ENCODE data around the gene WDR74. TPM values are rescaled to one million over a fixed set of nuclear protein-coding genes. Genes with fewer than 3 reads are reported as not detected.
"Not testable (repeated sequence)": the region's sequence is repeated elsewhere in the genome, so short reads cannot be mapped to it uniquely, and the experiment has no call there.

Gene WDR74
- total and polyA plus RNA-seq, 9 donors, result 25.1 to 70.6 (median 53.3) TPM

DNA sequence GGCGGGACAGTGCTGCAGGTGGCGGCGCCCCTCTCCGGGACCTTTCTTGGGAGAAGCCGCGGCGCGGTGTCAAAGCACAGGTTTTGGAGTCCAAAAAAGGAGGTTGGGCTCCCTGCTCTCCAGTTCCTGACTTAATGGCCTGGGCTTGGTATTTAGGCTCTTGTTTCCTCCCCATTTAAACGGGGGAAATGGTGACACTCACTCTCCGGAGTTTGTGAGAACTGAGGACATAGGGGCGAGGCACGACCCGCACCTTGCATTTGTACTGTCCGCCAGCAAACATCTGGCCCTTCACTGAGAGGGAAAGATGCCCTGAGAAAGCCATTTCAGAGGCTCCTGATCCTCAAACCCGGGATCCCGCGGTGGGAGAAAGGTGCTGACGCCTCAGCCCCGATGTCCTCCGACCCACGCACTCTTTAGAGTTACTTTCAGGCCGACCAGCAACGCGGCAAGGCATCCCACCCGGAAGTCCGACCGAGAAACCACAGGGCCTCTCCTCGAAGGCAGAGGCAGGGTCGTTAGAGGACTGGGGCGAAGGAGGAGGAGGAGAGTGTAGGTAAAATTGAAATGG, 2.9 kb upstream of the WDR74 start:
- Histone ChIP-seq H3K9me3 (no peaks in the 10 kb centered on the region), H3K4me3 (peak overlapping the region; percentile 48), H3K27ac (peak overlapping the region; percentile 95 to 98), H3K27me3 (no peaks in the 10 kb centered on the region), H3K36me3 (no peaks in the 10 kb centered on the region), H3K4me1 (ENCODE audit: insufficient read depth) (no peaks in the 10 kb centered on the region)
- DNase-seq, result peak; percentile 44 to 83 (median 65)
- TF ChIP-seq, protein P1, sequence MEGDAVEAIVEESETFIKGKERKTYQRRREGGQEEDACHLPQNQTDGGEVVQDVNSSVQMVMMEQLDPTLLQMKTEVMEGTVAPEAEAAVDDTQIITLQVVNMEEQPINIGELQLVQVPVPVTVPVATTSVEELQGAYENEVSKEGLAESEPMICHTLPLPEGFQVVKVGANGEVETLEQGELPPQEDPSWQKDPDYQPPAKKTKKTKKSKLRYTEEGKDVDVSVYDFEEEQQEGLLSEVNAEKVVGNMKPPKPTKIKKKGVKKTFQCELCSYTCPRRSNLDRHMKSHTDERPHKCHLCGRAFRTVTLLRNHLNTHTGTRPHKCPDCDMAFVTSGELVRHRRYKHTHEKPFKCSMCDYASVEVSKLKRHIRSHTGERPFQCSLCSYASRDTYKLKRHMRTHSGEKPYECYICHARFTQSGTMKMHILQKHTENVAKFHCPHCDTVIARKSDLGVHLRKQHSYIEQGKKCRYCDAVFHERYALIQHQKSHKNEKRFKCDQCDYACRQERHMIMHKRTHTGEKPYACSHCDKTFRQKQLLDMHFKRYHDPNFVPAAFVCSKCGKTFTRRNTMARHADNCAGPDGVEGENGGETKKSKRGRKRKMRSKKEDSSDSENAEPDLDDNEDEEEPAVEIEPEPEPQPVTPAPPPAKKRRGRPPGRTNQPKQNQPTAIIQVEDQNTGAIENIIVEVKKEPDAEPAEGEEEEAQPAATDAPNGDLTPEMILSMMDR (IDR thresholded peaks at IDR 0.05), result no peak
- TF ChIP-seq POLR2A (IDR thresholded peaks at IDR 0.05) (no peak), EP300 (IDR thresholded peaks at IDR 0.05) (no peak)
- intact Hi-C loops (cut with DNase I), result loop anchor here in 1 of 4 donors (5.0 kb wide), 1 partner anchor 115 kb away; the partner anchor contains the start of genes HNRNPUL2 and TTC9C
- 7% methylated on average over 30 of the region's 30 CpGs for WGBS, 3 donors

DNA sequence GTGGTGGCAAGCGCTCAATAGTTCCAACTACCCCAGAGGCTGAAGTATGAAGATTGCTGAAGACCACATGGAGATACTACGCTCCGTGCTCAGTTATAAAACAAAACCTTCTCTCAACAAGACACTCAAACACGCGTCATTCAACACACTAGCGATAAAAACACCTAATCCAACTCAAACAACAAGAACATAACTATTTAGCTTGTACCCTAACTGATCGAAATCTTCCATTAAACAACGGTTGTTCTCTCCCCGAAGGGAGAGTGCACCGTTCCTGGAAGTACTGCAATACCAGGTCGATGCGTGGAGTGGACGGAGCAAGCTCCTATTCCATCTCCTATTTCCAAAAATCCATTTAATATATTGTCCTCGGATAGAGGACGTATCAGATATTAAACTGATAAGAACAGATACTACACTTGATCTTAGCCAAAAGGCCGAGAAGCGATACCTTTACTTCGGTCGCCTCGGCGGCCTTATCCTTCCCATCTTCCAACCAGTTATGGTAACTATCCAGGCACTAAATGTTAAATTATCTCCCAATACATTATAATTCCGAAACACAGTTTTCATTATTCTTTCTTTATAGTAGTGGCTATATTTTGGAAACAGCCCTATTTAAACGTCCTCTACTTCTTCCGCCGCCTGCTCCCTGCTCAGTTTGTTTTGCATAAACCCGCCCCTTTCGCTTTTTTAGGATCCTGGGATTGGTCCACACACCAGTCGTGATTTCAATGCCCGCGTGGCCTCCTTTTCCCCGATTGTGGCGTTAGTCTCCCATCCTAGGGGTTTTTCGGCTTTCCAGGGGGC, 2.2 kb upstream of the WDR74 start:
- Histone ChIP-seq H3K4me1 (ENCODE audit: insufficient read depth) (no peaks in the 10 kb centered on the region), H3K36me3 (no peaks in the 10 kb centered on the region), H3K4me3 (peak overlapping the region; percentile 87), H3K9me3 (no peaks in the 10 kb centered on the region), H3K27ac (peak overlapping the region; percentile 95 to 98), H3K27me3 (no peaks in the 10 kb centered on the region)
- WGBS, 3 donors, result 0% methylated on average over 33 of the region's 33 CpGs
- peak; percentile 76 to 89 (median 85) for DNase-seq
- intact Hi-C loops (cut with DNase I), result loop anchor here in 1 of 4 donors (5.0 kb wide), 1 partner anchor 114 kb away; the partner anchor contains the start of genes HNRNPUL2 and TTC9C
- TF ChIP-seq EP300 (IDR thresholded peaks at IDR 0.05) (peak; percentile 15), POLR2A (IDR thresholded peaks at IDR 0.05) (peak; percentile 93)
- TF ChIP-seq, protein P1 (IDR thresholded peaks at IDR 0.05), result peak in 1 of 3 donors; percentile 25

DNA sequence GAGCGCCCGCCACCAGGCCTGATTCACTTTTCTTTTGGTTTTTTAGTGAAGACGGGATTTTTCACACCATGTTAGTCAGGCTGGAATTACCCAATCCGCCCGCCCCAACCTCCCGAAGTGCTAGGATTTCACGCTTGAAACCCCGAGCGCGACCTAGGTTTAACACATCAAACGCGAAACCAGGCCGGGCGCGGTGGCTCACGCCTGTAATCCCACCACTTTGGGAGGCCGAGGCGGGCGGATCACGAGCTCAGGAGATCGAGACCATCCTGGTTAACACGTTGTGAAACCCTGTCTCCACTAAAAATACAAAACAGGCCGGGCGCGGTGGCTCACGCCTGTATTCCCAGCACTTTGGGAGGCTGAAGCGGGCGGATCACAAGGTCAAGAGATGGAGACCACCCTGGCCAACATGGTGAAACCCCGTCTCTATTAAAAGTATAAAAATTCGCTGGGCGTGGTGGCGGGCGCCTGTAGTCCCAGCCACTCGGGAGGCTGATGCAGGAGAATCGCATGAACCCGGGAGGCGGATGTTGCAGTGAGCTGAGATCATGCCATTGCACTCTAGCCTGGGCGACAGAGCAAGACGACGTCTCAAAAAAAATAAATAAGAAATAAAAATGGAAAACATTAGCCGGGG, 1.5 kb upstream of the WDR74 start:
- not testable (repeated sequence) for H3K4me1 ChIP-seq (ENCODE audit: insufficient read depth); H3K36me3 ChIP-seq; H3K9me3 ChIP-seq; H3K27me3 ChIP-seq
- peak; percentile 75 to 84 (median 78) for DNase-seq
- 0 to 2% (median 1%) methylated on average over 41 of the region's 41 CpGs for WGBS, 3 donors
- Histone ChIP-seq H3K27ac (peak overlapping the region; percentile 95 to 98), H3K4me3 (peak overlapping the region; percentile 87)
- intact Hi-C loops (cut with DNase I), result loop anchor here in 1 of 4 donors (5.0 kb wide), 1 partner anchor 114 kb away; the partner anchor contains the start of genes HNRNPUL2 and TTC9C
- TF ChIP-seq POLR2A (IDR thresholded peaks at IDR 0.05), result peak; percentile 22

- WGBS, 3 donors, result 77 to 87% (median 82%) methylated on average over 8 of the region's 8 CpGs
- TF ChIP-seq, protein P1 (IDR thresholded peaks at IDR 0.05), result no peak
- TF ChIP-seq POLR2A (IDR thresholded peaks at IDR 0.05) (no peak), EP300 (IDR thresholded peaks at IDR 0.05) (no peak)
- H3K27me3 ChIP-seq, result no peaks in the 10 kb centered on the region
- H3K4me1 ChIP-seq (ENCODE audit: insufficient read depth), result peaks cover 3% of the 10 kb centered on the region
- no peaks in the 10 kb centered on the region for H3K9me3 ChIP-seq
- no peak overlapping the region for H3K4me3 ChIP-seq
- no peak overlapping the region for H3K27ac ChIP-seq
- no peaks in the 10 kb centered on the region for H3K36me3 ChIP-seq
- intact Hi-C loops (cut with DNase I), result no loop called here
- no peak for DNase-seq
Measured at GRCh38 chr11:62835336-62835735, 4.1 kb downstream of the WDR74 start.

Measured in ovary (tissue), 9 donors.